Pancreas (tissue), 10 donors: Measurements from ENCODE around the gene OR10A5. TPM values are rescaled to one million over a fixed set of nuclear protein-coding genes. Genes with fewer than 3 reads are reported as not detected.
"Not testable (repeated sequence)": the region's sequence is repeated elsewhere in the genome, so short reads cannot be mapped to it uniquely, and the experiment has no call there.

Experiments
- ATAC-seq, 4 donors: fragments of 200-7000 bp; cut with Tn5 transposase; one replicate each; pipeline versions ENCODE4 v1.8.0 to v1.9.1; 2020; ENCODE audit warnings: mild to moderate bottlenecking in 4 of 4, moderate library complexity in 4 of 4
- DNase-seq, 6 donors: peaks; one replicate each; pipeline ENCODE4 v3.0.0-alpha.2; 2020
- FAIRE-seq: peaks from 2 replicates; lab custom pipeline; 2012; peaks lifted over from hg19 to GRCh38; lab: Jason Lieb, UNC
- H3K27ac ChIP-seq, 4 donors: fragments of 200-600 bp; sonication (generic); 1 replicate in 3 of 4; 2 replicates in 1 of 4; pipeline versions ENCODE4 v1.5.0 to v1.8.0; 2020
- H3K27me3 ChIP-seq, 4 donors: fragments of 200-600 bp; one replicate each; pipeline ENCODE4 v1.8.0; 2021
- H3K36me3 ChIP-seq, 3 donors: fragments of 200-600 bp; sonication (generic) in 1 of 3; one replicate each; pipeline versions ENCODE4 v1.5.0 to v1.8.0; 2020 to 2021
- H3K4me1 ChIP-seq, 3 donors: fragments of 200-600 bp; one replicate each; pipeline ENCODE4 v1.8.0; 2021
- H3K4me3 ChIP-seq, 4 donors: fragments of 200-600 bp; sonication (generic) in 2 of 4; one replicate each; pipeline versions ENCODE4 v1.5.0 to v1.8.0; 2020 to 2021
- H3K9me3 ChIP-seq, 4 donors: fragments of 200-600 bp; one replicate each; pipeline ENCODE4 v1.8.0; 2021
- CTCF ChIP-seq, 4 donors: fragments of 200-600 bp; sonication (generic) in 3 of 4; IDR thresholded peaks; one replicate each; pipeline versions ENCODE4 v1.5.0 to v1.8.0; 2021; ENCODE audit warnings: antibody characterized with exemption in 4 of 4
- WGBS, 2 donors: extraction: QIAGEN DNeasy Blood & Tissue Kit; methylation state at CpG; one replicate each; pipeline ENCODE4 v1.1.7; 2013; 5-methylcytosine and 5-hydroxymethylcytosine counted together
- intact Hi-C, 3 donors: fragments of 100-400 bp; cut with DNase I; formaldehyde crosslinking; loops; one replicate each; pipeline versions ENCODE4 v1.11.1 to v1.14.2; 2022
- polyA plus RNA-seq, 2 donors: library from polyadenylated mRNA; stranded (reverse); fragments of 200-250 nt; gene quantifications; one replicate each; pipeline ENCODE4 v1.2.3, GENCODE V29; 2013
- total RNA-seq, 6 donors: library from RNA; stranded (reverse); fragmentation: NEBNext Ultra II Directional in 4 of 6; extraction: Animal tissue kit (Norgen Biotek cat#: 25700) in 4 of 6; gene quantifications; one replicate each; pipeline versions ENCODE4 v1.2.1 to v1.2.4, GENCODE V29; 2021 to 2023
- donor health status: healthy with polysubstance abuse.
- donor health status: DM: no; HTN: no; CAD: no; lungs with moderate emphysema.
- donor health status: DM: no; HTN: no; CAD: no.
- donor health status: control.
- donor health status: control.
- donor health status: Bipolar disorder and iron deficiency.
- donor health status: DM: yes; HTN: yes; CAD: no.
- donor health status: DM: no; HTN: no; CAD: no.
- donor health status: DM: no; HTN: no; CAD: no.
- donor health status: DM: yes; HTN: yes; CAD: no.

Gene OR10A5
- total and polyA plus RNA-seq, 8 donors, result not detected

- FAIRE-seq (no peak), DNase-seq (no peak), ATAC-seq (no peak)
- H3K36me3 ChIP-seq, result no peaks in the 10 kb centered on the region
- no peaks in the 10 kb centered on the region for H3K9me3 ChIP-seq
- no peak overlapping the region for H3K4me3 ChIP-seq
- H3K27me3 ChIP-seq, result no peaks in the 10 kb centered on the region
- no peak for TF ChIP-seq CTCF (IDR thresholded peaks at IDR 0.05)
- 71 to 81% methylated on average over 2 of the region's 2 CpGs for WGBS, 2 donors
- H3K27ac ChIP-seq, result no peak overlapping the region
- intact Hi-C loops, result no loop called here
- H3K4me1 ChIP-seq, result no peaks in the 10 kb centered on the region
These were observed 5.0 kb downstream of the OR10A5 start for GRCh38 chr11:6850526-6850925.

DNA sequence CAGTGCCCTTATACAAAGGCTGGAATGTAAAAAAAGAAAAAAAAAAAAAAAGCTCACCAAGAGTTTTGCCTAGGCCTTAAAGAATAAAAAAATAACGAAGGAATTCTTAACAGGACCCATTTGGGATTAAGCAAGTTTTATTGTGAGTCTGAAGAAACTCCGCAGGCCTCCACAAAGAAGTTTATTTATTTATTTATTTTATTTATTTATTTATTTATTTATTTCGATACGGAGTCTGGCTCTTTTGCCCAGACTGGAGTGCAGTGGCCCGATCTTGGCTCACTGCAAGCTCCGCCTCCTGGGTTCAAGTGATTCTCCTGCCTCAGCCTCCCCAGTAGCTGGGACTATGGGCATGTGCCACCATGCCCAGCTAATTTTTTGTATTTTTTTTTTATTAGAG, 9.3 kb downstream of the OR10A5 start:
- intact Hi-C loops, H3K27ac ChIP-seq, H3K9me3 ChIP-seq, H3K4me3 ChIP-seq, H3K36me3 ChIP-seq, H3K4me1 ChIP-seq, ATAC-seq, DNase-seq, FAIRE-seq, H3K27me3 ChIP-seq: not testable (repeated sequence)
- 92 to 95% methylated on average over 6 of the region's 6 CpGs for WGBS, 2 donors

- no peaks in the 10 kb centered on the region for H3K36me3 ChIP-seq
- no peak overlapping the region for H3K27ac ChIP-seq
- H3K4me1 ChIP-seq, result no peaks in the 10 kb centered on the region
- no peak for TF ChIP-seq CTCF (IDR thresholded peaks at IDR 0.05)
- no peak for FAIRE-seq
- no peaks in the 10 kb centered on the region for H3K9me3 ChIP-seq
- H3K27me3 ChIP-seq, result no peaks in the 10 kb centered on the region
- no peak overlapping the region for H3K4me3 ChIP-seq
- ATAC-seq, result no peak
- DNase-seq, result no peak
- intact Hi-C loops, result no loop called here
- 35 to 61% methylated on average over 1 of the region's 1 CpG for WGBS, 2 donors
These were observed 10.6 kb downstream of the OR10A5 start for GRCh38 chr11:6855971-6856541.

GRCh38 chr11:6856871-6857270, 11.4 kb downstream of the OR10A5 start:
- WGBS, 2 donors, result 44 to 54% methylated on average over 3 of the region's 3 CpGs
- H3K4me3 ChIP-seq, result no peak overlapping the region
- H3K36me3 ChIP-seq, result no peaks in the 10 kb centered on the region
- H3K4me1 ChIP-seq, result no peaks in the 10 kb centered on the region
- no peak overlapping the region for H3K27ac ChIP-seq
- no peaks in the 10 kb centered on the region for H3K9me3 ChIP-seq
- TF ChIP-seq CTCF (IDR thresholded peaks at IDR 0.05), result no peak
- no peaks in the 10 kb centered on the region for H3K27me3 ChIP-seq
- intact Hi-C loops, result no loop called here
- DNase-seq, result no peak
- FAIRE-seq, result no peak
- ATAC-seq, result no peak

- no peaks in the 10 kb centered on the region for H3K27me3 ChIP-seq
These were observed 17.5 kb downstream of the OR10A5 start, which contains the start of gene OR10A2 for GRCh38 chr11:6862961-6863360. OR10A2 (plus strand) TSS chr11:6863057; CDS start chr11:6869755, 6,698 bp downstream.

More at GRCh38 chr11:6862961-6863360, 17.5 kb downstream of the OR10A5 start, which contains the start of gene OR10A2:
- intact Hi-C loops, result no loop called here
- WGBS, 2 donors, result 32 to 37% methylated on average over 1 of the region's 1 CpG
- no peak within 1 kb of the TSS for H3K4me3 ChIP-seq
- no peaks in the 10 kb centered on the region for H3K4me1 ChIP-seq
- H3K9me3 ChIP-seq, result no peaks in the 10 kb centered on the region
- no peak within 1 kb of the TSS for H3K27ac ChIP-seq
- TF ChIP-seq CTCF (IDR thresholded peaks at IDR 0.05), result no peak
- DNase-seq, result no peak
- no peak for ATAC-seq
- no peaks in the 10 kb centered on the region for H3K36me3 ChIP-seq
- FAIRE-seq, result no peak
